DMS114 treated with DMSO at 0.1 percent for 48 hours (cell line): Measurements from ENCODE around the gene TBC1D8B.
"Not testable (repeated sequence)": the region's sequence is repeated elsewhere in the genome, so short reads cannot be mapped to it uniquely, and the experiment has no call there.

ENCODE experiments used
- DNase-seq: peaks from one replicate; lab custom pipeline; 2025; ENCODE audit not compliant: unreplicated experiment; lab: John Stamatoyannopoulos, UW

Gene TBC1D8B

GRCh38 chrX:106802388-106803275 is at the start of gene TBC1D8B:
TBC1D8B (plus strand) TSS chrX:106802673; CDS start chrX:106802854, 181 bp downstream.
- peak; percentile 38 for DNase-seq

DNA sequence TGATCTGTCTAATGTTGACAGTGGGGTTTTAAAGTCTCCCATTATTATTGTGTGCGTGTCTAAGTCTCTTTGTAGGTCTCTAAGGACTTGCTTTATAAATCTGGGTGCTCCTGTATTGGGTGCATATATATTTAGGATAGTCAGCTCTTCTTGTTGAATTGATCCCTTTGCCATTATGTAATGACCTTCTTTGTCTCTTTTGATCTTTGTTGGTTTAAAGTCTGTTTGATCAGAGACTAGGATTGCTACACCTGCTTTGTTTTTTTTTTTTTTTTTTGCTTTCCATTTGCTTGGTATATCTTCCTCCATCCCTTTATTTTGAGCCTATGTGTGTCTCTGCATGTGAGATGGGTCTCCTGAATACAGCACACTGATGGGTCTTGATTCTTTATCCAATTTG is 33.2 kb upstream of the TBC1D8B start:
- DNase-seq, result not testable (repeated sequence)

DNA sequence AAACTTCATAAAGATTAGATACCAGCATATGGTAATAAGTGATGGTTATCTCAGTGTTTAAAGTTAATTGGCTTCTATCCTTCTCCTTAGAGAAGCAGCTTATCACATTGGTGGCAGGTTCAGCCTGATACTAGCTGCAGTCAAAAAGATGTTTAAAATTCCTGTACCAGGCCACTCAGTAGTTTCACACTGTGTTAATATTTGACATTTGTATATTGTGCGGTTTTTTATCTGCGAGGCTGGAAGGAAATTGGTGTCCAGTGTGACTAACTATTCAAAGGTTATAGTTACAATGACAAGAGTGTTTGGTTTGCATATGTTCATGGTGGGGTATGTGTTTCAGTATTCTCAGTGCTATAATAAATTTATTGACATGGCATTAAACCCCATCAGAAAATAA is 27.5 kb upstream of the TBC1D8B start:
- DNase-seq, result no peak

- DNase-seq, result no peak
Measured at GRCh38 chrX:106780264-106780663, 22.2 kb upstream of the TBC1D8B start.

- DNase-seq, result no peak
Measured at GRCh38 chrX:106780664-106781377, 21.7 kb upstream of the TBC1D8B start.

DNA sequence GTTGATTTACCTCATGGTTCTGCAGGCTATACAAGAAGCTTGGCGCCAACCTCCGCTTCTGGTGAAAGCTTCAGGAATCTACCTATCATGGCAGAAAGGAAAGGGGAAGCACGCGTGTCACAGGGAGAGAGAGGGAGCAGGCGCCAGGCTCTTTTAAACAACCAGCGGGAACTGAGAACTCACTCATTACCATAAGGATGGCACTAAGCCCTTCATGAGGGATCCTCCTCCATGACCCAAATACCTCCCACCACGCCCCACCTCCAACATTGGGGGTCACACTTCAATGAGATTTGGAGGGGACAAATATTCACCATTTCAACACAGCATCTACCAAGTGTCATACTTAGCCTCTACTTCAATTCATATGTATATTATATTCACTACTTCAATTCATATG is 18.8 kb upstream of the TBC1D8B start:
- no peak for DNase-seq

DNA sequence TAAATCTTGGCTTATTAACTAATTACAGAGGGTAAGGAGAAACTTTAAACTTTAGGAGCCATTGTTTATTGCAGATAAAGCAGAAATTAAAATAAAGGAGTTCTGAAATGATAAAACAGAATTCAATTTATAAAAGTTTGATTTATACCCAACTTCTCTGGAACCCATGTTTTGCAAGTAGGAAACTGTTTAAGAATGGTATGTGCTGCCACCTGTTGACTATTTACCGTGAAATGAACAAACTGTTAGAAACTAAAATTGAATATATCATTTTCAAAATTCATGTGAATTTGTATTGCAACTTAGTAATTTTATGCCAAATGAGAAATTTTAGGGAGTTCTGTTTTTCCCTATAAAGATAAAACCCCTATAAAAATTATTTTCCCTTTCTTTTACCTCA is 11.0 kb upstream of the TBC1D8B start:
- no peak for DNase-seq

GRCh38 chrX:106802063-106802387 is 448 bp upstream of the TBC1D8B start:
- DNase-seq, result no peak

DNA sequence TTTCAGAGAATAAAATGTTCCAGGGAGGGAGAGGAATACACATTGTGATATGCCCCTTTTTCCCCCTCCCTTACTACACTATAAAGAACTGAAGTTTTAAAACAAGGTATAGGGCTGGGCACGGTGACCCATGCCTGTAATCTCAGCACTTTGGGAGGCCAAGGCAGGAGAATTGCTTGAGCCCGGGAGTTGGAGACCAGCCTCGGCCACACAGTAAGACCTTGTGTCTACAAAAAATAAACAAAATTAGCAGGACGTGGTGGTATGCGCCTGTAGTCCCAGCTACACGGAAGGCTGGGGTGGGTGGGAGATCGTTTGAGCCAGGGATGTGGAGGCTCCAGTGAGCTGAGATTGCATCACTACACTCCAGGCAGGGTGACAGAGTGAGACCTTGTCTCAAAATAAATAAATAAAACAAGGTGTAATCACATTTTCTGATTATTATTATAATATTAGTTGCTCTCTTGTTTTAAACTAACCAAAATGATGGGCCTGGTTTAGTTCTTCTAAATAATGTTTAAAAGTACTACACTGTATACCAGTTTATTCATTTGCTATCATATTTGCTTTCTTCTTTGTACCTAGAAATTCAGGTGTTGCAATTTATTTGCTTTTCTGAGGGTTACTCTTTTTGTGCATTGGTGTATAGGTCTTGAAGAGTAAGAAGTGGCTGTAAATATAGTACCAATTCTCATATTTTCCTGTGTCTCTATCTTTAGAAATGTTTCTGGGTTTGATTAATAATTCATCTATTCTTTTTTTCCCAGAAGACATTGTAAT is 8.8 kb downstream of the TBC1D8B start:
- no peak for DNase-seq

DNA sequence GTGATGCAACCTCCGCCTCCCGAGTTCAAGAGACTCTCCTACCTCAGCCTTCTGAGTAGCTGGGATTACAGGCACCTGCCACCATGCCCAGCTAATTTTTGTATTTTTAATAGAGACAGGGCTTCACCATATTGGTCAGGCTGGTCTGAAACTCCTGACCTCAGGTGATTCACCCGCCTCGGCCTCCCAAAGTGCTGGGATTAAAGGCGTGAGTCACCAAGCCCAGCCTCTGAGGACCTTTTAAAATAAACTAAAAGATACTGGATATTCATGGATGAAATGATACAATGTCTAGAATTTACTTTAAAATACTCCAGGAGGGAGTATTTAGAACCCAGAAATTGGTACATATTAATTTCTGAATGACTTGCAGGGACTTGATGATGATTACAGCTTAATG is 10.5 kb downstream of the TBC1D8B start:
- DNase-seq, result not testable (repeated sequence)

DNA sequence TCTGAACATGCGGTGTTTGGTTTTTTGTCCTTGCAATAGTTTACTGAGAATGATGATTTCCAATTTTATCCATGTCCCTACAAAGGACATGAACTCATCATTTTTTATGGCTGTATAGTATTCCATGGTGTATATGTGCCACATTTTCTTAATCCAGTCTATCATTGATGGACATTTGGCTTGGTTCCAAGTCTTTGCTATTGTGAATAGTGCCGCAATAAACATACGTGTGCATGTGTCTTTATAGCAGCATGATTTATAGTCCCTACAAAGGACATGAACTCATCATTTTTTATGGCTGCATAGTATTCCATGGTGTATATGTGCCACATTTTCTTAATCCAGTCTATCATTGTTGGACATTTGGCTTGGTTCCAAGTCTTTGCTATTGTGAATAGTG is 11.6 kb downstream of the TBC1D8B start:
- not testable (repeated sequence) for DNase-seq

DNA sequence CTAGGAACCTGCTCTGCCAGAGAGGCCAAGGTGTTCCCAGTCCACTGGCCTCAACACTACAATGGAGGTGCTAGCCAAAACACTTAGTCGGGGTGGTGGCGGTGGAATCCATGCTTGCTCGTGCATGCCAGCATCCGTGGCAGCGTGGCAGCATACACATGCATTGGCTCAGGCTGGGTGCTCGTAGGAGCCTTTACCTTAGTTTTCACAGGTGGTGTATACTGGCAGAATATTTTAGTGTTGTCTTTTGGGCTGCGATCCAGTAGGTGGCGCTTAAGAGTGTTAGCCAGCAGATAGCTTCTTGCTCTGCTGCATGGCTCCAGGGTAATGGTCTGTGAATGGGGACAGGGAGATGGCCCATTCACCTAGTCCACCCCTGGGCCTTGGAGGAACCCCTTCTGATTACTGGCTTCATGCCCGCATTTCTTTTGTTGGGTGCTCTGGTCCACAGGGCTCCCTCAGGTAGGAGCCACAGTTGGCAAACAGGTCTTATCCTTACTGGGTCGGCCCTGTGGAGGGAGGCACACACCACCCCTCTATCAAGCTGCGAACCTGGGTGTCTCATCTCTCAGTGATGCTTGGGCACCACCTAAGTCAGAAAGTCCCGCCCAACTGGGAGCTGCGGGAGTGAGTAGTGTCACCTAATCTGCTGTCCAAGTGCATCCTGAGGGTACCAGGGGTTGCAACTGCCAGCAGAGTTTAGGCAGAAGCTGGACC is 60.7 kb downstream of the TBC1D8B start:
- DNase-seq, result no peak

DNA sequence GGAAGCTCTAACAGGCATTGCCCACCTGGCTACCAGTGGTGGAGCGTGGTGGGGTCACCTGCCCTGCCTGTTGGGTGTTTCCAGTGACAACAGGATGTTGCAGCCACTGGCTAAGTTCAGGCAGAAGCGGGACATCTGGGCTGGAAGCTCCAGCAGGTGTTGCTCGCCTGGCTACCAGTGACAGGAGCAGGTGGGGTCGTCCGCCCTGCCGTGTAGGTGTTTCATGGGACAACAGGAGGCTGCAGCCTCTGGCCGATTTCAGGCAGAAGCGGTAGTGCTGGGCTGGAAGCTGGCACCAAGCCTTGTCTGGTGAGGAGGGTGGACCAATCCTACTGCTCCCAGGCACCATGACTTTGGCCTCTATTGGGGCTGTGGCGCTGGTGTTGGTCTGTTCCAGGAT is 61.2 kb downstream of the TBC1D8B start:
- DNase-seq, result no peak

DNA sequence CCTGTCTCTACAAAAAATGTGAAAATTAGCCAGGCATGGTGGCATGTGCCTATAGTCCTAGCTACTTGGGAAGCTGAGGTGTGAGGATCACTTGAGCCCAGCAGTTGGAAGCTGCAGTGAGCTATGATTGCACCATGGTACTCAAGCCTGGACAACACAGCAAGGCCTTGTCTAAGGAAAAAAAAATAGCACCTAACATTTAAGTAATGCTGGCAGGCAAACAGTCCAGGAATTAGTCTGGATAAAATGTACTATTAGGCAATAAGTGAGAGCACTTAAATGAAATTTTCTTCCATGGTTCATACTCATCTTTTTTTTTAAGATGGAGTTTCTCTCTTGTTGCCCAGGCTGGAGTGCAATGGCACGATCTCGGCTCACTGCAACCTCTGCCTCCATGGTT is 70.3 kb downstream of the TBC1D8B start:
- DNase-seq, result not testable (repeated sequence)

- DNase-seq, result peak; percentile 29
Measured at GRCh38 chrX:106874075-106874474, 71.6 kb downstream of the TBC1D8B start.

- DNase-seq, result no peak
Measured at GRCh38 chrX:106875151-106875550, 72.7 kb downstream of the TBC1D8B start.

- DNase-seq, result no peak
Measured at GRCh38 chrX:106889468-106889867, 87.0 kb downstream of the TBC1D8B start.

GRCh38 chrX:106891762-106892460 is 89.4 kb downstream of the TBC1D8B start:
- DNase-seq, result no peak

DNA sequence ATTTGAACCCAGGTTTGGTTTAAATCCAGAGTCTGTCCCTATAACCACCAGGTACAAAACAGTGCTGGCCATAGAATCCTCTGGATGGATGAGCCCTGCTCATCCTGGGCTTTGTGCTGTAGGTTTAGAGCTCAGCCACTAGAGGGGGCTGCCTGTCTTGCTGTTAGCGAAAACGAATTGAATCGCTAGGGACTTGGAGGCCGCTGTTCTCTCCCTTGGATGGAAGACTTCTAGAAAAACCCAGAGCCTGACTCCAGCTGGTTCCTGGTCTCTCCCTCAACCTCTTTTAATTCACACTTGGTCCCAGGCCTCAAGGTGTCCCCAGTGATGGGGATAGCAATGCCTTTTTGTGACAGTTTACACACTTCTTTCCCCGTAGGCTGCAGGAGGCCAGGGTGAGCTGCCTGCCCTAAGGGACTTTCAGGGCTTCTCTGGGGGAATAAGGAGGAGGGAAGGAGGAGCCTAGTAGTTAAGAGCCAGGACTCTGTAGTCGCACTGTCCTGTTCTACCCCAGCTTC is 92.0 kb downstream of the TBC1D8B start:
- peak; percentile 50 for DNase-seq

GRCh38 chrX:106894978-106895452 is 92.5 kb downstream of the TBC1D8B start:
- no peak for DNase-seq
